AML-193 (cell line): ENCODE measurements around the gene ABLIM2.

Experiments used
- DNase-seq, 2 experiments: peaks; one replicate each; lab custom pipeline; 2025; lab: John Stamatoyannopoulos, UW

The ABLIM2 gene

DNA sequence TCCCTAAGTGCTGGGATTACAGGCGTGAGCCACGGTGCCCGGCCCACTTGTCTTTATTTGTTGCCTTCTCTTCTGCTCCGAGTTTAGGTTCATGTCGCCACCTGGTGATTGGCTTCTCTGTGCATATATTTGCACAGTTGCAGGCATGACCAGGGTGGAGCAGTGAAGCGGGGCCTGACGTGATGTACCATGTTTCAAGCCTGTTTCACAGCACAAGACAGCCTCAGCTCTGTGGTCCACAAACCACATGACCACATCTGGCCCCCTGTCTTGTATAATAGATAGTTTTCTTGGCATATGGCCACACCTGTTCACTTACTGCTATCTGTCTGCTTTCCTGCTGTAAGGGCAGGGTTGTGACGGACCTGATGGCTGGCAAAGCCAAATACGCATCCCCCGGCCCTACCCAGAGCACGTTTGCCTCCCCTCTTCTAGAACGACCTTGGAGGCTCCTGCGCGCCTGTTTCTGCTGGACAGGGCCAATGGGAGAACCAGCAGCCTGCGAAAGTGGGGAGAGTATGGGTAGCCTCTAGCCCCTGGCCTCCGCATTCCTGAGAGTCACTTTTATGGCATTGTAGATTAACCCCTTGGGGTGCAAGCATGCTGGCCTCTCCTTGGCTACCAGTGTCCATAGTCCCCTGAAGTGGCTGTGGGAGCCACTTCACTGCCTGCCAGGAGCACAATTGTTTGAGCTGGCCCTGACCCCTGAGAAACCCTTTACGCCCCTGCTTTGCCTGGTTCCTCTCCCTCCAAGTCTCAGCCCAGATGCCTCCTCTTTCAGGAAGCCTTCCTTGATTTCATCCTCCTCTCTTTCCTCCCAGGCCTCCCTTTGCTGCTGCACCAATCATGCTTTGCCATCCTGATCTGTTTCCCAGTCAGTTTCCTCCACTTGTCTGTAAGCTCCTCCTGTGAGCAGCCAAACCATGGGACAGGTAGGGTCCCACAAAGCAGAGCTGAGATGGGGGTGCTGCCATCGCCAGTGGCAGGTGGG lies 34.4 kb upstream of the ABLIM2 start:
- no peak for DNase-seq

DNA sequence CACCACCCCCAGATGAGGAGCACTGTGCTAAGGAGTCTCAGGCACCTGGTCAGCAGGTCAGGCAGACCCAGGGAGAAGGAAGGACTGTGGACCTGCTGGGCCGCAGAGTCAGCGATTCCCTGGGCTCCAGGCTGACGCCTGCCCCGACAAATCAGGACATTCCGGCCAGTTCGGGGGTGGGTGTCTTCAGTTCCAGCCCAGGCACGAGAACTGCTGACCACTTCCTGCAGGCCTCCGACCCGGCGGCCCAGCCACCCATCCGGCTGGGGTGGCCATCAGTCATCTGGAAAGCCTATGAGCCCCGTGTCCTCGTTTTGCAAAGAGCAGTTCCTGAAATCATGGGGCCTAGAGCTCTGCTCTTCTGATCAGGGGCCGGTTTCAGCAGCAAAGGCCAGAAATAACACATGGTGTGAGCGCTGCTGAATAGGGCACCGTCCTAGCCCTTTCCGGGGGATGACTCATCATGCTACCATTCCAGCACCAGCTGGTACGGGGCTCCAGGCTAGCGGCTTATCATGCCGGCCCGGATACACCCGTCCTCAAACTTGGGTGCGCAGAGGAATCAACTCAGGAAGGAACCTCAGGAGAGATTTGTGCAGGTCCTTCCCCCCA lies 32.6 kb upstream of the ABLIM2 start:
- DNase-seq, result no peak

GRCh38 chr4:8189551-8190466 lies 31.2 kb upstream of the ABLIM2 start:
- DNase-seq, result no peak

DNA sequence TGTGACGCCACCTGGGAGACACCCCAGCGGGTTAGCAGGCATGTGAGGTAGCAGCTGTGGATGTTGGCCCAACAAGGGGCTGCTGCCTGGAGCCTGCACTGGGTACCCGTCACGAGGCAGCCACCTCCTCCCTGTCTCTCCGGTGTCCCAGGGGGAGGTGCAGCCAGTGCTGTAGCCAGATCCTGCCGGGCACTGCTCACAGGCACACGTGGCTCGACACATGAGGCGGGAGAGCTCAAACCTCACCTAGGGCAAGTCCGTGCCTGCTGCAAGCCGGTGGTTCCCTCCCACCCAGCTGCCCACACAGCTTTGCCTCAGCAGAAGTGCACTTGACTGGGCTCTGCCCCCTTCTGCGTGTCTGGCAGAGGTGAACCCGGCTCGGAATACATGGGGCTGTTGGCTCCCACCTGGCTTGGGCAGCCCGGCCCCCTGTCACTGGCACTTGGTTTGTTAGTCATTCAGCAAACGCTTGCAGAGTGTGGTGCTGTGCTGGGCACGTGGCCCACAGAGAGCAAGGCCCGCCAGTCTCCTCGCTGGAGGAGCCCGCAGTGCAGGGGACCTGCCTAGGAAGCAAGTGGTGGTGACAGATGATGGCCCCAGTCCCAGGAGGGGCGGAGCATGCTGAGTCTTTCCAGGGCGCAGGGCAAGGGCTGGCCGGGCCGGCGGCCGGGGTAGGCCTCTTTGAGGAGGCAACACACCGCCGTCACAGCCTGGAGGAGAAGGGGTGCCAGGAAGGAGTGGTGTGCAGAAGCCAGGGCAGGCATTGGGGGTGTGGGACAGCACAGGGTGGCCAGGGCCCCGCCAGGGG lies 30.3 kb upstream of the ABLIM2 start:
- no peak for DNase-seq

DNA sequence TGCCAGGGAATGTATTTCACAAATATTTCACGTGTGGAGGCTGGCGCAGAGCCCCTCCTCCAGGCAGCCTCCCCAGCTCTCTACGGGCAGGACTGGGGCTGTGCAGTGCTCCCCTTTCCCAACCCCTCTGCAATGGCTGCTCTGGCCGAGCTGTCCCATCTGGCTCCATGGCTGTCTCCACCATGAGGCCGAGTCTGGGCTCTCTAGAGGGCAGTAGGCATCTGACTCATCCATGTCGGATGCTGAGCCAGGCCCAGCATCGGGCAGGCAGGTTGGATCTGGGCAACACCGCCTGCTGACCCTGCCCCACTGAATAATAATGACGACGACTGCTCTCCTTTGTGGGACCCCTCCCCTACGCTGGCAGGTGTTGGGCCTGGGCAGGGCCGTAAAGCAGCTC lies 29.5 kb upstream of the ABLIM2 start:
- no peak for DNase-seq

- no peak for DNase-seq
These were observed 27.3 kb upstream of the ABLIM2 start for GRCh38 chr4:8185930-8186329.

- no peak for DNase-seq
These were observed 26.7 kb upstream of the ABLIM2 start for GRCh38 chr4:8185295-8185694.

DNA sequence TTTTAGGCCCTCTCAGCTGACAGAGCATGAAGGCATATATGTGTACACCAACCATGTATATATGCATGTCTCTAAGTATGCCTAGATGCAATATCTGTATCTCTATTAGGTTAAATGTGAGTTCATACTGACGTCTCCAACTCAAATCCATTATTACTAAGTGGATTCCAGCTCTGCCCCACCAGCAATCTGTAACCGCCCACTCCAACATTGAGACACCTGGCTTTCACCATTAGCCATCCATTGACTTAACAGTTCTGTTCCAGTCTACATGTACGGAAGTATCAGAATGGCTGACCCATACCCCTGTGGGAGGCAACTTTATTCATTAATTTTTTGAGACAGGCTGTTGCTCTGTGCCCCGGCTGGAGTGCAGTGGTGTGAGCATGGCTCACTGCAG lies 25.4 kb upstream of the ABLIM2 start:
- DNase-seq, result no peak

- DNase-seq, result no peak
These were observed 24.5 kb upstream of the ABLIM2 start for GRCh38 chr4:8182858-8183725.

DNA sequence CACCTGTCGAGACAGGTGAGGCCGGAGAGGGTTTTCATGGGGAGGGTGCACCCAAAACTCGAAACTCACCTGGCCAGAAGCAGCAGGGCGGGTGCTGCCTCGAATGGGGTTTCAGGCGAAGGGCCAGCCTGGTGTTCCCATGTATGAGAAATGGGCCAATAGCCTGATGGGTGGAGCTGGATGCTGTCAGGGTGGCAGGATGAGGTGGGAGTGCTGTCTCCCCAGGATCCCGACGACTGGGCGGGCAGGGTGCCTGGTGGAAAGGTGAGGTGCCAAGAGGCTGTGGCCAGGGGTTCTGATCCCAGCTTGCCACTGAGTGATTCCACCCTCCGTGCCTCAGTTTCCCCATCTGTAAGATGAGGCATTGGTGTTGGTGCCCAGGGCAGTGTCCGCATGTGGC lies 23.7 kb upstream of the ABLIM2 start:
- DNase-seq, result no peak

DNA sequence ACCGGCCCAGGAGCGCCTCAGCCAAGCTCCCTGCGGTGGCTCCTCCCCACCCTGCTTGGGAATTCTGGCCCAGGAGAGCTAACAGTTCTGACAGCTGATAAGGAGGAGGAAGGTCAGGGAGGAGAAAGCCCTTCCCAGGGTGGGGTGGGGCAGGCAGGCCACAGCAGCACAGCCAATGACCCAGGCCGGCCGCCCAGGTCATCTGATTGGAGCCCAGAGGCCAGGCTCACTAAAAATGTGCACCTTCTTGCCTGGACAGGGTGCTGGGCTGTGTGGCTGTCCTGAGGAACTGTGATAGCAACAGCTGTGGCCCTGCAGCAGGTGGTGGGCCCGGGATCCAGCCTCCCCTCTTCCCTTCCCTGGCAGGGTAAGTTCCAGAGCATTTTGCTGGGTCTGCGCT lies 23.2 kb upstream of the ABLIM2 start:
- no peak for DNase-seq

DNA sequence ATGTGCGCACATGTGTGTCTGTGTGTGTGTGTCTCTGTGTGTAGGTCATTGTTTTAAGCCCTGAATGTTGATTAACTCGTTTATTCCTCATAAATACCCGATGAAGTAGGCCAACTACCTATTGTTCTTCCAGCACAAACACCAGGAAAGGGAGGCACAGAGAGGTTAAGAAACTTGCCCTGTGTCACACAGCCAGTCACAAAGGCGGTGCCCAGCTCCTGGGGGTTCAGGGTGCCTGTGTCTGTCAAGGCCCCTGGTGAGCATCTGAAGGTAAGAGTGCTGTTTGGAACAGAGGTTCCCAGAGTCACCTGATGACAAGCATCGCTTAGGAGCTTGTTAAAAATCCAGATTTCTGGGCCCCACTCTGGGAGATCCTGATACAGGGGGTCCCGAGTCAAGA lies 22.5 kb upstream of the ABLIM2 start:
- DNase-seq, result no peak

- DNase-seq, result no peak
These were observed 21.9 kb upstream of the ABLIM2 start for GRCh38 chr4:8180310-8181093.

DNA sequence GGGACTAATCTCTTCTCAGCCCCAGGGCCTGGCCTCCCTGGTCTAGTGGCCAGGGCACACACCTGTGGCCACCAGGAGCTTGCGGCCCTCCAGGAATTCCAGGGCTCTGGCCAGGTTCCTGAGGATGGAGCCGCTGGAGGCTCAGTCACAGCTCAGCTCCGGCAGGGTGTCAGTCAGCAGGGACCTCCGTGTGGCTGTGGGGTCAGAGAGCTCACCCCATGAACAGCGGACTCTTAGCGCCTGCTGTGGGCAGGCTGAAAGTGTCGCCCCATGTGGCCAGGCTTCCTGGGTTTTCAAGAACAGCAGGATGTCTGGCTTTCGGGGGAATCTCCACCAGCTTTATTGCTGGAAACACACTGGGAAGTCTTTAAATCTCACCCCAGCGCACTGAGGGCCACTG lies 21.2 kb upstream of the ABLIM2 start:
- DNase-seq, result no peak

GRCh38 chr4:8179074-8179473 lies 20.5 kb upstream of the ABLIM2 start:
- no peak for DNase-seq

DNA sequence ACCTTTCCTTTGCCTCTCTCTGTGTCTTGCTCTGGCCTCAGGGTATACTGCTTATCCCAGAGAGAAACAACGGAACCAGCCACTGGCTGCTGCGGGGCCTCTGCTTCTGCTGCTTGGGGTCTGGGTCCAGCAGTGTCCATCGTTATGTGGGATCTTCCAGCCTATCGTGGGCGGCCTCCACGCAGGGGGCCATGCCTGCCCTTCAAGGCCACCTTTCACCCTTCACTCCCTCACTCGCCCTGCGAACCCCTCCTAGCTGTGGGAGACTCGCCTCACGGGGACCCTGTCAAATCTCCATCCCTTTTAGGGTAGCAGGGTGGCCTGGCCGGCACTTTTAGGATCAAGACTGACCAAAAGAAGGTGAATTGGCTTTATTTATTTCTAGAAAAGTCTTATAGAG lies 19.3 kb upstream of the ABLIM2 start:
- DNase-seq, result no peak

DNA sequence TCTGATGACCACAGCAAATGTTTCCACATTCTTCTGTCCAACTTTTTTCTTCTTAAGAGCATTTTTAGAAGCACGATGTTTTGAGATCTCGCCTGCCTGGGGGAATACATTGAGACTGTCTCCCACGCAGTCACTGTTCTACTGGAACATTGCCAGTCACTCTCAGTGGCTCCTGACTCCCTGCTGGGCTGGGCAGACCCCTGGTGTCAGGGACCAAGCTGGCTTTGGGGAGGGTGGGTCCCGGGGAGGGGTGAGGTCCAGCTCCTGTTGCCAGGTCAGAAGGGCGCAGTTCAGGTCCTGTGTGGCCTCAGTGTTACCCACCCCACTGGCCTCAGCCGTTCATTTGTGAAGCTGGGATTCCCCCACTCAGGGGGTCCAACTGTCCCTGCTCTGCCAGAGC lies 18.9 kb upstream of the ABLIM2 start:
- DNase-seq, result no peak

DNA sequence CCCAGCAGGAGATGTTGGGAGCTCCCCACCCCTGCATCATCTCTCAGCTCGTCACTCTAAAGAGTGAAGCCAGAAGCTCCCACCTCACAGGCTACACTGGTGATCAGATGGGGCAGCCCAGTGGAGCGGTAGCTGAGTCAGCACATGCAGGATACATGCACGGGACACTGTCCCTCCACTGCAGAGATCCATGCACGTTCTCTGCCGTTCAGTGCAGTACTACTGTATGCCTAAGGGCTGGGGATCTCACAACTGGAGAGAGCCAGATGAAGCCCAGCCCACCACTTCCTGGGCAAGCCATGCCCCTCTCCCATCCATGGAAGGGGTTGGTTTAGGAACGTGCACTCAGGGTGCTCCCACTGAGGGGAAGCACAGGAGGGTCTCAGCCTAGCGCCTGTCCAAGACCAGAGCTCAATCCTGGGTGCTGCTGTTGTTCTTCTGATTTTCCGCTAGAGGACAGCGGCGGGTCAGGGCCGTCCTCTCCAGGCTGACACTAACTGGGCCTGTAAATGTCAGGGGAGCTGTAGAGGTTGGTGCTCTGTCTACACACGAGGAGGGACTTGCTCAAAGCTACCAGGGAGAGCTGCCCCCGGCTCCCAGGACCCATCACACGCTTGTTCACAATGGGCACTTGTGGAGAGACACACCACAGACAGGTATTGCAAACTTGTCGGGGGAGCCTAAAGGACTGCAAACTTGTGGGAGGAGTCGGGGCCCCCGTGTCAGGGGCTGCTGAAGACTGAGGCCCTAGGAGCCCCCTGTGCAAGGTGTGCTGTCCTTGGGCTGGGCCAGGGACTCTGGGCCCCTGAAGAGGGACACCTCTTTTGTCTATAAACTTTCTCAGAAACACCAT lies 18.2 kb upstream of the ABLIM2 start:
- peak; percentile 39 to 44 for DNase-seq

DNA sequence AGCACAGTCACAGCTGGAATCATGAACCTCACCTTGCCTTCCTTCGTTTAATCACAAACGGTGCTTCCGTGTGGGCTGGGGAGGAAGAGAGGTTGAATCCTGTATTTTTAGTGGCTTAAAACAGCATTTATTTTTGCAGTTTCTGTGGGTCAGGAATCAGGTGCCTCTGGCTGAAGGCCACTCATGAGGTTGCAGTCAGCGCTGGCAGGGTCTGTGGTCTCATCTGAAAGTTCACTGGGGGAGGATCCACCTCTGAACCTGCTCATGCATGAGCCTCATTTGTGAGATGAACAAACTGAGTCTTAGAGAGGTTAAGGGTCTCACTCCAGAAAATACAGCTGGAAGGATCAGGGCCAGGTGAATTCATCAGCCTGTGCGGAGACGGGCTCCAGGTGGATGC lies 17.1 kb upstream of the ABLIM2 start:
- DNase-seq, result no peak
